SK-N-SH treated with all-trans-retinoic acid at 6 μM for 48 hours (cell line): ENCODE results near the gene MEX3A.
A peak's percentile ranks its signal among the peaks of the same experiment; 100 is the strongest.

ENCODE experiments used
- ATAC-seq: fragments of 200-7000 bp; cut with Tn5 transposase; 3 replicates; pipeline ENCODE4 v1.9.1; 2020; ENCODE audit warnings: mild to moderate bottlenecking, moderate library complexity
- ARNTL ChIP-seq: fragments of 450-650 bp; formaldehyde crosslinking; IDR thresholded peaks from 2 replicates; pipeline ENCODE4 v1.5.0; 2020; ENCODE audit warnings: low read depth, mild to moderate bottlenecking, moderate library complexity, borderline replicate concordance
- CREB5 ChIP-seq: fragments of 250-450 bp; sonication (Bioruptor Pico); IDR thresholded peaks from 2 replicates; pipeline ENCODE4 v1.5.1; 2020; ENCODE audit warnings: low read depth, mild to moderate bottlenecking, moderate library complexity
- CSDC2 ChIP-seq: fragments of 250-450 bp; sonication (Bioruptor Pico); IDR thresholded peaks from 2 replicates; pipeline ENCODE4 v1.5.0; 2020; ENCODE audit warnings: mild to moderate bottlenecking, moderate library complexity
- ESRRG ChIP-seq: fragments of 250-450 bp; sonication (Bioruptor Pico); IDR thresholded peaks from 2 replicates; pipeline ENCODE4 v1.6.1; 2021; ENCODE audit warnings: mild to moderate bottlenecking
- GLIS3 ChIP-seq: fragments of 250-450 bp; sonication (Bioruptor Pico); IDR thresholded peaks from 2 replicates; pipeline ENCODE4 v1.5.0; 2020; ENCODE audit warnings: mild to moderate bottlenecking, moderate library complexity
- ISL1 ChIP-seq: fragments of 250-450 bp; sonication (Bioruptor Pico); IDR thresholded peaks from 2 replicates; pipeline ENCODE4 v2.1.2; 2022; ENCODE audit warnings: mild to moderate bottlenecking, moderate library complexity
- OSR1 ChIP-seq: fragments of 250-450 bp; sonication (Bioruptor Pico); IDR thresholded peaks from 2 replicates; pipeline ENCODE4 v1.8.0; 2022; ENCODE audit warnings: moderate library complexity, mild to moderate bottlenecking, inconsistent platforms
- POU6F1 ChIP-seq: fragments of 250-450 bp; sonication (Bioruptor Pico); IDR thresholded peaks from 2 replicates; pipeline ENCODE4 v1.8.0; 2021; ENCODE audit warnings: low read depth, mild to moderate bottlenecking, moderate library complexity, borderline replicate concordance
- PPARA ChIP-seq: fragments of 250-450 bp; sonication (Bioruptor Pico); IDR thresholded peaks from 2 replicates; pipeline ENCODE4 v1.5.0; 2020; ENCODE audit warnings: mild to moderate bottlenecking, borderline replicate concordance
- SNAI2 ChIP-seq: fragments of 250-450 bp; sonication (Bioruptor Pico); IDR thresholded peaks from 2 replicates; pipeline ENCODE4 v1.5.0; 2020; ENCODE audit warnings: mild to moderate bottlenecking, moderate library complexity
- TOX ChIP-seq: fragments of 250-450 bp; sonication (Bioruptor Pico); IDR thresholded peaks from 2 replicates; pipeline ENCODE4 v1.8.0; 2021; ENCODE audit warnings: mild to moderate bottlenecking, moderate library complexity, borderline replicate concordance
- ZC3H10 ChIP-seq: fragments of 250-450 bp; sonication (Bioruptor Pico); IDR thresholded peaks from 2 replicates; pipeline ENCODE4 v1.5.1; 2021; ENCODE audit warnings: mild to moderate bottlenecking, moderate library complexity
- ZFP3 ChIP-seq: fragments of 250-450 bp; sonication (Bioruptor Pico); IDR thresholded peaks from 2 replicates; pipeline ENCODE4 v1.5.0; 2020; ENCODE audit warnings: mild to moderate bottlenecking, moderate library complexity
- ZFP30 ChIP-seq: fragments of 450-650 bp; formaldehyde crosslinking; IDR thresholded peaks from 2 replicates; pipeline ENCODE4 v1.5.0; 2022; ENCODE audit warnings: mild to moderate bottlenecking, moderate library complexity
- ZNF565 ChIP-seq: fragments of 450-650 bp; formaldehyde crosslinking; conservative IDR thresholded peaks from 2 replicates; pipeline ENCODE4 v1.5.0; 2020; ENCODE audit warnings: low read depth, mild to moderate bottlenecking, moderate library complexity
- ZNF70 ChIP-seq: fragments of 450-650 bp; formaldehyde crosslinking; IDR thresholded peaks from 2 replicates; pipeline ENCODE4 v1.5.0; 2020; ENCODE audit warnings: mild to moderate bottlenecking, moderate library complexity
- ZNF8 ChIP-seq: fragments of 450-650 bp; formaldehyde crosslinking; IDR thresholded peaks from 2 replicates; pipeline ENCODE4 v1.5.0; 2020; ENCODE audit warnings: mild to moderate bottlenecking, moderate library complexity
- TF ChIP-seq, protein P1 (sequence below): fragments of 250-450 bp; sonication (Bioruptor Pico); IDR thresholded peaks from 2 replicates; pipeline ENCODE4 v1.8.0; 2020; ENCODE audit warnings: mild to moderate bottlenecking, moderate library complexity, borderline replicate concordance
- TF ChIP-seq, protein P2 (sequence below): fragments of 250-450 bp; sonication (Bioruptor Pico); IDR thresholded peaks from 2 replicates; pipeline ENCODE4 v1.5.1; 2021; ENCODE audit warnings: mild to moderate bottlenecking, moderate library complexity

The MEX3A gene

GRCh38 chr1:156091610-156092009, 9.3 kb upstream of the MEX3A start:
- no peak for ATAC-seq
- TF ChIP-seq TOX (no peak), ZNF8 (CRISPR knock-in tag) (no peak), ZFP30 (no peak), CSDC2 (CRISPR knock-in tag) (no peak), ZFP3 (CRISPR knock-in tag) (no peak), ESRRG (CRISPR knock-in tag) (no peak), ZNF565 (no peak), ISL1 (no peak), ARNTL (CRISPR knock-in tag) (no peak)
- TF ChIP-seq, protein P1, sequence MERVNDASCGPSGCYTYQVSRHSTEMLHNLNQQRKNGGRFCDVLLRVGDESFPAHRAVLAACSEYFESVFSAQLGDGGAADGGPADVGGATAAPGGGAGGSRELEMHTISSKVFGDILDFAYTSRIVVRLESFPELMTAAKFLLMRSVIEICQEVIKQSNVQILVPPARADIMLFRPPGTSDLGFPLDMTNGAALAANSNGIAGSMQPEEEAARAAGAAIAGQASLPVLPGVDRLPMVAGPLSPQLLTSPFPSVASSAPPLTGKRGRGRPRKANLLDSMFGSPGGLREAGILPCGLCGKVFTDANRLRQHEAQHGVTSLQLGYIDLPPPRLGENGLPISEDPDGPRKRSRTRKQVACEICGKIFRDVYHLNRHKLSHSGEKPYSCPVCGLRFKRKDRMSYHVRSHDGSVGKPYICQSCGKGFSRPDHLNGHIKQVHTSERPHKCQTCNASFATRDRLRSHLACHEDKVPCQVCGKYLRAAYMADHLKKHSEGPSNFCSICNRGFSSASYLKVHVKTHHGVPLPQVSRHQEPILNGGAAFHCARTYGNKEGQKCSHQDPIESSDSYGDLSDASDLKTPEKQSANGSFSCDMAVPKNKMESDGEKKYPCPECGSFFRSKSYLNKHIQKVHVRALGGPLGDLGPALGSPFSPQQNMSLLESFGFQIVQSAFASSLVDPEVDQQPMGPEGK = no peak
- TF ChIP-seq, protein P2, sequence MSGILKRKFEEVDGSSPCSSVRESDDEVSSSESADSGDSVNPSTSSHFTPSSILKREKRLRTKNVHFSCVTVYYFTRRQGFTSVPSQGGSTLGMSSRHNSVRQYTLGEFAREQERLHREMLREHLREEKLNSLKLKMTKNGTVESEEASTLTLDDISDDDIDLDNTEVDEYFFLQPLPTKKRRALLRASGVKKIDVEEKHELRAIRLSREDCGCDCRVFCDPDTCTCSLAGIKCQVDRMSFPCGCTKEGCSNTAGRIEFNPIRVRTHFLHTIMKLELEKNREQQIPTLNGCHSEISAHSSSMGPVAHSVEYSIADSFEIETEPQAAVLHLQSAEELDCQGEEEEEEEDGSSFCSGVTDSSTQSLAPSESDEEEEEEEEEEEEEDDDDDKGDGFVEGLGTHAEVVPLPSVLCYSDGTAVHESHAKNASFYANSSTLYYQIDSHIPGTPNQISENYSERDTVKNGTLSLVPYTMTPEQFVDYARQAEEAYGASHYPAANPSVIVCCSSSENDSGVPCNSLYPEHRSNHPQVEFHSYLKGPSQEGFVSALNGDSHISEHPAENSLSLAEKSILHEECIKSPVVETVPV (CRISPR knock-in tag) = no peak

DNA sequence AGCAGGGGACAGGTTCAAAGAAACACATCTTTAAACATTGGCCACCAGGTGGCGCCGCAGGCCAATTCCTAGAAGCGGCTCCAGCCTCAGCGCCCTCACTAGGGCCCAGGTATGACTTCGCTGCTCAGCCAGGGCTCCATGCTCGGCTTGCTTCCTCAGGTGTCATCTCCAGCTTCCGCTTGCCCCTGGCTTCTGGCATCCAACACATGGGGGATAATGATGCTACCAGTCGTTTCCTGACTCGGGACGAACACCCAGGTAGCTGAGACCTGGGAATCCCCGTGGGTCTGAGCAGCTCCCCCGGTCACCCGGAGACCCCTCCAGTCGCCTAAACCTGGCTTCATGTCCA, 8.5 kb upstream of the MEX3A start:
- TF ChIP-seq ZNF70 (CRISPR knock-in tag) (no peak), ISL1 (no peak), ESRRG (CRISPR knock-in tag) (no peak), SNAI2 (CRISPR knock-in tag) (no peak), ZNF565 (no peak)
- TF ChIP-seq, protein P1 = no peak
- TF ChIP-seq, protein P2 (CRISPR knock-in tag) = no peak
- ATAC-seq = peak; percentile 97

GRCh38 chr1:156090138-156090839, 8.0 kb upstream of the MEX3A start:
- TF ChIP-seq CREB5 (CRISPR knock-in tag) (no peak), ZNF8 (CRISPR knock-in tag) (no peak), CSDC2 (CRISPR knock-in tag) (no peak)
- peak; percentile 51 for ATAC-seq

- TF ChIP-seq OSR1 = no peak
- TF ChIP-seq, protein P1 = no peak
- TF ChIP-seq ZFP30 = no peak
- no peak for TF ChIP-seq ZNF70 (CRISPR knock-in tag)
- TF ChIP-seq, protein P2 (CRISPR knock-in tag) = no peak
- TF ChIP-seq POU6F1 (CRISPR knock-in tag) = no peak
- no peak for TF ChIP-seq ZFP3 (CRISPR knock-in tag)
- TF ChIP-seq TOX = no peak
- no peak for TF ChIP-seq ARNTL (CRISPR knock-in tag)
- no peak for TF ChIP-seq PPARA (CRISPR knock-in tag)
- no peak for TF ChIP-seq GLIS3
- TF ChIP-seq ZC3H10 = no peak
- ATAC-seq = no peak
These were observed 7.4 kb upstream of the MEX3A start for GRCh38 chr1:156089704-156090103.
